G401 (cell line): ENCODE results near the gene CXXC5. TPM values are rescaled to one million over a fixed set of nuclear protein-coding genes. Genes with fewer than 3 reads are reported as not detected.
A peak's percentile ranks its signal among the peaks of the same experiment; 100 is the strongest.

Source experiments
- DNase-seq: peaks from one replicate; pipeline ENCODE4 v3.0.0-alpha.2; 2015; ENCODE audit warnings: low spot score
- in situ Hi-C: cut with HindIII; loops from 2 replicates; pipeline ENCODE4 v1.10.0; 2016; ENCODE audit warnings: low sequenced_read_pairs, mixed read lengths
- total RNA-seq: library from RNA; depleted of rRNA; stranded (reverse); fragments of >200 nt; shearing (Covaris generic); gene quantifications from 2 replicates; pipeline ENCODE4 v1.2.3, GENCODE V29; 2014

The CXXC5 gene
- total RNA-seq, 1 experiment from 2014 or later = 280 TPM

DNA sequence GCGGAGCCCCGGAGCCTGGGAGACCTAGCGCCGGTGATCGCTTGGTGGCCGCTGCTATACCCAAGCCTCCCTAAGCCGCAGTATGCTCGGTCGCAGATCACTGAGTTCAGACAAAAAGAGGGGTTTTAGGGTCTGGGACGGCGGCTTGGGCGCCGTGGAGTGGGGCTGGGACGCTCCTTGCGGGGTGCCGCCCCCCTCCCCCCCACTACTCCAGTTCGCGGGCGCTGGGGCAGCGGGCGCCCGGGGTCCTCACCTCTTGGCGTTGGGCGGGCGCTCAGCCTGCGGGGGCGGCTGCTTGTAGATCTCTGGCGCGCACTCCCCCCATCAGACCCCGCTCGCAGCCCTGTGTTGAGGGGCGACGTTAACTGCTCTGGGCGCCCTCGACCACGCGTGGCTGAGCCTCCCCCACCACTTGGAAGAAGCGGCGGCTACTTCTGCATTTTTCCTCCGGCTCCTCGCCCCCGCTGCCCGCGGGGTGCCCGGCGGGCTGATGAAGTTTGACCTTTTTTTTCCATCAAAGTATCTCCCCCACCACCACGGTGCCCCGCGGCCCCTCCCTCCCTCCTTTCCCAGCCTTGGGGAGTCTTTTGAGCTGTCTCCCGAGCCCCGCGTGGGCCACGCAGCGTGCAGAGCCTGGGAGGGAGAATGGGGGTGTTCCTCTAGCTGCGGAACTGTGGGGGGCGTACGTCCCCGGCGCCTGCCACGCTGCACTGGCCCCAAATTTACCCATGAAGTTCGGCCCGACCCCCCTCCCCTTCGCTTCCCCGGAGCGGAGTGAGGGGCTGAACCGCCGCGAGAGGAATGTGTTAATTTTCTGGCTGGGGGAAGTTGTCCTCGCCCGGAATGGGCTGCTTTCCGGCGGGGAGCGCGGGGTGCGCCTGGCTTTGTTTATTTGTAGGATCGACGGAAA lies 1.2 kb downstream of the CXXC5 start:
- in situ Hi-C loops = loop anchor here (10.0 kb wide), 1 partner anchor 75 kb away; no protein-coding TSS in a partner anchor
- peak; percentile 43 for DNase-seq

DNA sequence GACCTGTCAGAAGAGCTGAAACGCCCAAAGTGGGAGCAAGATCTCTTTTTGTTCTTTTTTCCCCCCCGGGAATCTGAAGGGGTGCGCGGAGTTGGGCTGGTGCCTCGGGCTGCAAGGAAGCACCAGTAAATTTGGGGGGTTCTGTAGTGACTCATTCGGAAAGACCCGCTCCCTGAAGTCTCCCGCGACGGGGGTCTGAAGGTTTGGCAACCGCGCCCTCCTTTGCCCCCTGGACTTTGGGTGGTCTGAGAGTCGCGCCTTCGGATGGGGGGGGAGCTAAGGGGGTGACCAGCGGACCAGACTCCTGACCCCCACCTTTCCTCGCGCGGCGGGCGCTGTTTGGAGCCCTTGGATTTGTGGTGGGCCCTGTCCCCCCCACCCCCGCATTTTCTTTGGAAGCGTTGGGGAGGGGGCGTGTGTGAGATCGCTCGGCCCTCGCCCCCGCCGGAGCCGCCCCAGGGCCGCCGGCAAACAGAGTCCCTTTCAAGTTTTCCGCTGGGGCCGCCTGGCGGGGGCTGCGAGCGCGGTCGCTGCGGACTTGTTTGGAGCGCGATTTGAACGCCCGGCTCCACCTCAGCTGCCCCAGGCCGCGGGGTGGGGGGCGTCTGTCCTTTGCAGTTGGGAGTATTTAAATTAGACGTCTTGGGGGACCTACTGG lies 2.0 kb downstream of the CXXC5 start:
- peak; percentile 41 for DNase-seq
- in situ Hi-C loops = no loop called here

DNA sequence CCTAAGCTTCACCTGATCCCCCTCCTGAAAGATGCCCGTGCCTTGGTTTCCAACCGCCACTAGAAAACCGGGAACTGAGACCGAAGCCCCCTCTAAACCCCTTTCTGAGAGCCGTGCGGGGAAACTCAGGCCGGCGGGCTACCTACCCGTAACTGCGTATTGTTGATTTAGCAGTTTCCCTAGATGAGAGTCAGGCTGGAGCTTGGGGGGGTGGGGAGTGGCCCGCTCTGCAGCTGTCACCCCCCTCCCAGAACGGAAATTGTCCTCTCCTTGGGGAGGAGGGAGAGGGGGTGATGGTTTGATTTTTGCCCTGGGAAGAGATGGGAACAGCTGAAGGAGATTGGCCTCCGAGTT lies 2.5 kb downstream of the CXXC5 start:
- DNase-seq = peak; percentile 65
- in situ Hi-C loops = no loop called here

DNA sequence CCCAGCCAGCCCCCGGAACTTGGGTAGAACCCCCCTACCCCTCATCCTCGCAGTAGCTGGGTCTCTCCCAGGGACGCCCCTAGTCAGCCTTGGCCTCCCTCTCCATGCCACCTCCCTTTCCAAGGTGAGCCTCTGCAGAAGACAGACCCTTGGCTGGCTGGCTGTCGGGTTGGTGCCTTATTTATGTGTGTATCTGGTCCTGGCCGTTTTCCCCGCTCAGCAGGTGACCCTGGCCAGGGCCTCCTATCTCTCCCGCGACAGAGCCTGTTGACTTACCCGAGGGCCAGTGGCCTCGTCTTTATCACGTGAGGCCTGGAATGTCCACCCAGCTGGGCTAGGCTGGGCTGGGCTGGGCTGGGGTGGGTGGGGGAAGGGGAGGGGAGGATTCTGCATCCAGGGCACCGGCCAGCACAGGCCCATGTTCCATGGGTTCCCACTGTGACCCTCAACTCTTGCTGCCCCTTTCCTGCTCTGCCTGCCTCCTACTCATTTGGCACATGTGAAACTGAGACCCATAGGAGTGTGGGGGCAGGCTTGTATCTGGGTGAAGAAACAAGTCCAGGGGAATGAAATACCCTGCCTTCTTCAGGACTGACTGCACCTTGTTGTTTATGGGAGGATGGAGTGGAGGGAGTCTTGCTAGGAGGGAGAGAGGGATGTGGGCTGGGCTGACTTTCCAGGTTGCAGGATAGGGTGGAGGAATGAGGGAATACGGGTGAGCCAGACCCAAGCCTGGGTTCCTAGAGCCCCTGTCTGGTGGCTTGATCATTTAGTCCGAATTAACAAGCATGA lies 3.1 kb downstream of the CXXC5 start:
- peak; percentile 93 for DNase-seq
- in situ Hi-C loops = no loop called here

DNA sequence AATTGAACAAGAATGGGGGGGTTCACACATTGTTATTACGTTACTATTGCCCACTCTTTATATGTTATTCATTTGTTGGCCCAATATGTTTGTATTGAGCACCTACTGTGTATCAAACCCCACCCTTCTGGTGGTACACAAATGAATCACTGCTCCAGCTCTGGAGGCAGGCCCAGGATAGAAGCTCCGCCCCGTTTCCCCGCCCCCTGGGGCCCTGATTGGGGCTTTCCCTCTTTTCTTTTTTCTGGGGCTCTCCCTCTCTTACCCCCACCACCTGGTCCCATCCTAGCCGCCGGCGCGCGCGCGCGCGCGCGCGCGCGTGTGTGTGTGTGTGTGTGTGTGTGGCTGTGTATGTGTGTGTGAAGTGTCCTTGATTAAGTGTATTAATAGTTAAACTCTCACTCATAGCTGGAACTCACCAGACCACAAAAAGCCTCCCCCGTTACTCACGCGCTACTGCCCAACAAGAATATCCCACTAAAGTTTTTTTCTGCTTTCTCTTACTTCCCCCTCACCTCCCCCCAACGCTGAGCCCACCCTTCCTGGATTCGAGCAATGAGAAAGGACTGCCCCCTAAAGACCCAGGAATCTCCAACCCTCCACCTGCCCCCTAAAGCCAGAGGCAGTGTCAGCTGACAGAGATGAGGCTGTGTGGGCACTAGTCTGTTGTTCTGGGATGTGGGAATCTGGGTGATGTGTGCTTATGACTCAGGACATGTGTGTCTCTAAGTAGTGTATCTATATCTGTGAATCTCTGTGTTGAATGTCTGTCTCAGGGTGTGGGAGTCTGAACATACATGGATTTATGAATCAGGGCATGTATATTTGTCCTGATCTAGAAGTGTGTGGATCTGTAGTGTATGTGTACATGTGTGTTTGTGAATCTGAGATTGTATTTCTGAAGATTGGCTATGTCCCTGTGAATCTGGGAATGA lies 4.0 kb downstream of the CXXC5 start:
- in situ Hi-C loops = no loop called here
- peak; percentile 87 for DNase-seq

DNA sequence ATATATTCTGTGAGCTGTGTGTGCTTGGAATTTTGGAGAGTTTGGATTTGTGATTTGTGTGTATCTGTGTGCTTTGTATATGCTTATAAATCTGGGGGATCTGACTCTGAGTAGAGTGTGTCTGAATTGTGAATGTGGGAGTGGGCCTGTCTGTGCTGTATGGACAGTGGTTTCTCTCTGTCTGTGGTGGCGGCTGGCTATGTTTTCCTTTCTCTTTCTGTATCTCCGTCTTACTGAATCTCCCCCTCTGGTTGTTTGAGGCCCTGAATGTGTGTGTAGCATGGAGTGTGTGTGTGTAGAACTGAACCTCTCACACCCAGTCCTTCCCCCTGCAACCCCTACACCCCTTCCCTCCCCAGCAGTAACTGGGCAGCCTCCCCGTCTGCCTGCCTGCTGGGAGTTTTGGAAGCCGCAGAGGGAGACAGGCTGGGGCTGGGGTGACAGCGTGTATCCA lies 4.7 kb downstream of the CXXC5 start:
- in situ Hi-C loops = no loop called here
- DNase-seq = peak; percentile 45

DNA sequence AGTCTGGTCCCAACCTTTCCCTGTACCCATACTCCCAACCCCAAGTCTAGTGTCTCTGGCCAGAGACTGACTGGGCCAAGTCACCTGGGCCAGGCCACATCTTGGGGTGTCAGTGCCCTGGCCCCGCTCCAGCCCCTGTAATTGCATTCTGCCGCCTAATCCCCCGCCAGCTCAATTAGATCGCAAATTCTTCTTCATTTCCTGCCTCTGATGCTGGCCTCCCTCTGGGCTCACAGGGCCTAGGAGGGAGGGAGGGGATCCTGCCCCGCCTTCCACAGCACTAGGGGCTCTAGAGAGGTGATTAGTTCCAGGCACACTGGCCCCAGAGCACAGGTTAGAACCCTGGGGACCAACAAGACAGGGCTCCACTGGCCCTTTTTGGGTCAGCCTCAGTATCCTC lies 5.5 kb downstream of the CXXC5 start:
- peak; percentile 92 for DNase-seq
- in situ Hi-C loops = no loop called here

DNA sequence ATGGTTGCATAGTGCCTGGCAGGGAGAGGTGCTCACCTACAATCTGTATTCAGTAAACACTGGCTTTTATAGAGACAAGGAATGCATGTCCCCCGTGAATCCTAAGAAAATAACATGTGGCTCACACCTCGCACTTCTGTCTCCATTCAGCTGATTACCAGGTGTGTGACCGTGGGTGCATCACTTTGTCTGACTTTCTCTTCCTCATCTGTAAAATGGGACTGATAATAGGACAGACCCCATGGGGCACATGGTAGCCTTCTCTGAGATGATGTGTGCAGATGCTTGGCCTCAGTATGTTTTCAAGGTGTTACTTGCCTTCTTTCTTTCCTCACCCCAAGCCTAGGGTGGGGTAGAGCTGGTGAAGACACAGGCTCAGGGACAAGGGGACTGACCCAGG lies 6.3 kb downstream of the CXXC5 start:
- DNase-seq = no peak
- in situ Hi-C loops = no loop called here

DNA sequence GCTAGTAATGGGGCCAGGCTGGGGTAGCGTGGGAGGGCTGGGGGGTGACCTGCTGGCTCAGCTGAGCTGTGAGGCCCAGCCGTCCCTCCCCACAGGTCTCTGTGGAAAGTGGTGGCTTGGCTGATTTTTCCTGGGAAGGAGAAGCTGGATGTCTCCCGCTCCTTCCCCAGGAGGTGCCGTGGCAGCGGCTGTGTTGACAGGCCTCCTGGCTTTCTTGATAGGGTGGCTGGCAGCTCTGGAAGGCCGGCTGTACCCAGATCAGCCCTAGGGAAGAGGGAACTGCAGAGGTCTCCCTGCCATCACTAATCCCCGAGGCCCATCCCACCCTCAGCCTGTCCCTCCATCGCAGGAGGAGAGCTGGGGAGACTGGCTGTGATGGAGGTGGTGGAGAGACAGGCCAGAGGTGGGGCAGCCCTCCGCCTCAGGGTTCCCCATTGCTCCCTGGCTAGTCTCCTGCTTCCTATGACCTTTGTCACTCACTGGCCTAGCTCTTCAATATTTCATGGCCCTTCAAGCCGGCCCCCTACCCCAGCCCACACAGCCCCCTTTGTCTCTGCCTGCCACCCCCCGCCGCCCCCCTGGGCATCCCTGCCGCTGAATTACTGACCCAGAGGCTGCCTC lies 6.8 kb downstream of the CXXC5 start:
- DNase-seq = peak; percentile 48
- in situ Hi-C loops = no loop called here

DNA sequence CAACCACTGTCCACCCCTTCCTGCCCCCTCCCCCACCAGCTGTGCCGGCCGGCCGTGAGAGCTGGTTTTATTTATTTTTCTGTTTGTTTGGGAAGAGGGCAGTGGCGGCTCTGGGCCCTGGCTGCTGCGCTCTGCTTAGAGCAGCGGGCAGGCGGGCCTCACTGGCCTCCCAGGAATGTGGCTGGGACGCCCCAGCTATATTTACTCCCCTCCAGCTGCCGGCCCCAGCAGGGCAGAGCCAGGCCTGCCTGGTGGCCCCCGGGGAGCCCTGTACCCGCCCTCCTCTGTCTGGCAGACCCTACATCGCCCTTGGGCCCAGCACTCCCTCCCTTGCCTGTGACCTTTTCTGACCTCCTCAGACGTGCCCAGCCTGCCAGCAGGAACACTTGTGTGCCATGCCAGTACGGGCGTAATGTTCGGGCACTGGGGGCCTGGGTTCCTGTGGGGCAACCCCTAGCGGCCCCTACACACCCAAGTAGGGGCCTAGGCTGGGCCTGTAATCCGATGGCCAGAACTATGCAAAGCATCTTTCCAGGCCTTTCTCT lies 7.7 kb downstream of the CXXC5 start:
- DNase-seq = no peak
- in situ Hi-C loops = no loop called here

DNA sequence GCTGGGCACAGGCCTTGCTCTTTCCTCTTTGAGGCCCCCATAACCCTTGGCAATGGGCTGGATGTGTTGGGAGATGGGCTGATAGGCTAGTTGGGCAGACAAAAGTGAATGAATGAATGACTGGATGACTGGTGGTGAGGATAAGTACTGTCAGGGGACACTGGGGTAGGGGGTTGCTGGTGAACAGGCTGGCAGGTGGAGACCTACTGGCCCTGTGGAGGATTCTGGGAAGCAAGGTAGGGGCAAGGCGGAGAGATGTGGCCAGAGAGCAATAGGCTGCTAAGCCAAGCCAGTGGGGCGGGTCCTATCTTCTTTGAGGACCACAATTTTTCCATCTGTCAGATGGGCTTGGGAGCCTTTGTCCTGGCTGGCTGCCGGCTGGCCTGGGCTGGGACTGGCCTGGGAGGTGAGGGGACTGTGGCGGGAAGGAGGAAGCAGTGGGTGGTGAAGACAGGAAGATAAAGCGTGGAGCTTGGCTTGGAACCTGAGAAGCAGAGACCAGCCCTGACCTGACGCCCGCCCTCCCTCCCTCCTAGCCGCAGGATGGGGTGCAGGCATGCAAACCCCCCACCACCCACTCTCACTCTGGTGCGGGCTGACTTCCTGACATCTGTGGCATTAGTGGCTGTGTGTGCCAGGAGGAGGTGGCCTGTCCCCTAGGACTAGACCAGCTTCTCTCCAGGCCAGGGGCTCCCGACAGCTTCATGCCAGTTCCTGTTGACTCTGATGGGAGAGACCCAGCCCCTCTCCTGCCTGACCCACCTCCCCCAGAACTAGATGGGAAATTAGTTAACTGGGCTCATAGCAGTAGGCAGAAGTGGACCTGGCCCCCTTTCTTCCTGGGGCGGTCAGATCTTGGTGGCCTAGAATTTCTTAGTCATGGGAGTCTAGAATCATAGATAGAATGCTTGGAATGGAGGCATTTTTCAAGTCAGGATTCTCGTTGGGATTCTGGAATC lies 9.5 kb downstream of the CXXC5 start:
- in situ Hi-C loops = no loop called here
- peak; percentile 31 for DNase-seq

DNA sequence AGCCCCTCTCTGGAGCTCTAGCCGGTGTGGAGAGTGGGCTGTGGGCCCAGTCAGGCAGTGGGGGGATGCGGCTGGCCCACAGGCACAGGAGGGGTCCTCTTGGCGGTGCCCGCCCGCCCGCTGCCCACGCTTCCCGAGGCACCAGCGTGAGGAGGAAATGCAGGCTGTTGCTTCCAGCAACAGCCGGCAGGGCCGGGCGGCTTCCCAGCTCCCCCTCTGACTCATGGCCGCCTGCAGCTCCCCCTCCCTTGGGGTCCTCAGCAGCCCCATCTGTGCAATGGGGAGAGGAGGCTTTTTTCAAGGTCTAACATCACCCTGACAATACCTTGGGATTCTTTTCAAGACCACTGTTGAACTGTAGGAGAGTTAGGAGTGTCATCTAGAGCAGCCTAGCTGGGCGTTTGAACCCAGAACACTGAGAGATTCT lies 10.4 kb downstream of the CXXC5 start:
- peak; percentile 59 for DNase-seq
- in situ Hi-C loops = no loop called here

DNA sequence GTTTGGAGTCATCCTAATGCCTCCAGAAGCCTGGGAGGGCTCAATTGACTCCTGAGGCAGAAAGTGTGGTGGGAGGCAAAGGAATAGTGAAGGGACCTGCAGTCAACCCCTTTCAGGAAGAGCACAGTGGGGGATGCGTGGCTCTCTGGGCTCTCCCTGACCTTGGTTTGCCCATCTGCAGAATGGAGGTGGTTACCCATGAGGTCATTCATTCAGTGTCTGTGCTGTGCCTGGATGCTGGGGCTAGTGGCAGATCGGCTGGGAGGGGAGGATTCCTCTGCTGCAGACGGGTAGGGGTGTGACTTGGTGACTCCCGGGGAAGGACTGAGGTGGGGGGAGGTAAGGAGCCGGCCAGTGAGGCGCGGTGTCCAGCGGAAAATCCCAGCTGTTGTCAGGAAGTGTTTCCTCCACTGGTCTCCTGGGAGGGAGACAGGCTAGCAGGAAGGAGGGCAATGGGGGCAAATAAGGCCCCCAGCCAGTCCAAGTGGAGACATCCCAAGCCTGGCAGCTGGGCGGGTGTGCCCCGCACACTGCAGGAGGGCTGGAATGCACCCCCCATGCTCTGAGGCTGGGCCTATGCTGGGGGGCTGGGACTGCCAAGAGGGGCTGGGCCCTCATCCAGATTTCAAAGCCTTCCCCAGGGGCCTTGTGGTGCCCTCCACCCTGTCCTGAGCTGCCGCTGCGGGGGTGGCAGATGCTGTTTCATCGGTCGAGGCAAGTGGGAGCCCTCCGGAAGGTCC lies 10.9 kb downstream of the CXXC5 start:
- peak; percentile 55 for DNase-seq
- in situ Hi-C loops = no loop called here

DNA sequence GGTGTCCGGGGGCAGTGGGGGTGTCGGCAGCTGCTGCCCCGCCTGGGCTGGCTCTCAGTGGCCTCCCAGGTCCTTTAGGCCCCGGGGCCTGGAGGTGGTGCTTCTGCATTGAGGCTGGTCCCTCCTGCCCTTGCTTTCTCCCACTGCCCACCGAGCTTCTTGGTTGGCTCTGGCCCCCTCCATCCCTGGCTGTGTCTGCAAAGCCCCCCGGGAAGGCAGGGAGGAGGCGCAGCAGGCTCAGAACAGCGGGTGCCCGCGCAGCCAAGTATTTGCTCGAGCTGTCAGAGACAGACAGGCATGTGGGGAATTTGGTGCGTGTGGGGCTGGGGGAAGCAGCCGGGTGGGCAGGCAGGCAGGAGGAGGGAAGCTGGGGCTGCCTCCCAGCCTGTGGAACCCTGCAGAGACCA lies 11.5 kb downstream of the CXXC5 start:
- in situ Hi-C loops = no loop called here

DNA sequence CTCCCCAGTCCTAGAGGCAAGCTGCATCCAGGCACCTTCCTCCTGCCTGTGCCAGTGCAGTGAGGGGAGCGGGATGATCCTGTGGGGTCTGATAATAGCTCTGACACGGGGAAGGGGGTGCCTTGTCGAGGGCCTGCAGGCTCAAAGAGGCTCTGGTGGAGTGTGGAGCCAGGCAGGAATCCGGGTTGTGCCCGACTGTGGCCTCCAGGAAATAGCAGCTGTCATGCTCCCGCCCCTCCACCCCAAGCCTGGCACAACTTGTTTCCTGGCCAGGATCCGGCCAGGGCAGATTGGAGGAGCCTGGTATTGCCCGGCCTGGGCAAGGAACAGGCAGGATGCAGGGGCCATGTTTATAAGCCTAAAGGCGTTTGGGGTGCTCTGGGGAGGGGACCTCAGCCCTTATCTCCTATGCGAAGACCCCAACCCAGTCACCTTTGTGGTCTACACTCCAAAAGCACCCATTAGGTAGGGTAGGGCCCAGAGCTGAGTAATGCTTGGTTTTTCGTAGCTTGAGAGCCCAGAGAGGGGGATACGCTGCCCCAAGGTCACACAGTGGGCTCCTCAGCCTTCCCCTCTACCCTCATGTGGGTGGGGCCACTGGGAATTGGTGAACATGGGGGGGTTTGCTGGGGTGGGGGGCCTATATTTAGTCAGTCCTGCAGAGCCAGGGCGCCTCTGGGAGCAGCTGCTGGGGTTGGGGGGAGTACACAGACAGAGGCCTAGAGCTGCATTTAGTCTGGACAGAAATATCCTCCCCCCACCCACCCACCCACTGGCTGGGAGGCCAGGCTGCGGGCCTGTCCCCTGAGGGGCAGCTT lies 12.2 kb downstream of the CXXC5 start:
- DNase-seq = peak; percentile 97
- in situ Hi-C loops = no loop called here

More for the DNA sequence above, 11.5 kb downstream of the CXXC5 start:
- DNase-seq = no peak
